ENCODE results near the gene GPR183.

- TF ChIP-seq CTCF (tag by site-specific recombination; IDR thresholded peaks at IDR 0.05): no peak
- TF ChIP-seq ZBTB7A (tag by site-specific recombination; IDR thresholded peaks at IDR 0.05; ENCODE audit: low read depth): no peak
- no peak for TF ChIP-seq HOXA7 (CRISPR knock-in tag; IDR thresholded peaks at IDR 0.05; ENCODE audit: borderline replicate concordance)
- no peak for TF ChIP-seq TCF7L2 (IDR thresholded peaks at IDR 0.05; ENCODE audit: borderline replicate concordance, low read depth, low read length)
- no peak for TF ChIP-seq ZNF76 (tag by site-specific recombination; IDR thresholded peaks at IDR 0.05; ENCODE audit: borderline replicate concordance, low read depth)
- TF ChIP-seq ZNF623 (tag by site-specific recombination; IDR thresholded peaks at IDR 0.05): no peak
- no peak for TF ChIP-seq KLF16 (tag by site-specific recombination; IDR thresholded peaks at IDR 0.05)
- no peak for TF ChIP-seq ZNF830 (tag by site-specific recombination; IDR thresholded peaks at IDR 0.05; ENCODE audit: low read depth)
Observed at GRCh38 chr13:99305566-99305965, 1.6 kb downstream of the GPR183 start.
